GM19468 (cell line): Measurements from ENCODE around the gene PRKACG.
"Not testable (repeated sequence)": the region's sequence is repeated elsewhere in the genome, so short reads cannot be mapped to it uniquely, and the experiment has no call there.

Source experiments
- ATAC-seq: cut with Tn5 transposase; IDR thresholded peaks from one replicate; pipeline ENCODE4 v1.9.1; 2021; ENCODE audit warnings: mild to moderate bottlenecking, moderate library complexity, moderate number of reproducible peaks; ENCODE audit not compliant: unreplicated experiment; ENCODE audit errors: extremely low read depth

Gene PRKACG

GRCh38 chr9:69027355-69028097 is 13.6 kb upstream of the PRKACG start:
- ATAC-seq, result peak; percentile 59

DNA sequence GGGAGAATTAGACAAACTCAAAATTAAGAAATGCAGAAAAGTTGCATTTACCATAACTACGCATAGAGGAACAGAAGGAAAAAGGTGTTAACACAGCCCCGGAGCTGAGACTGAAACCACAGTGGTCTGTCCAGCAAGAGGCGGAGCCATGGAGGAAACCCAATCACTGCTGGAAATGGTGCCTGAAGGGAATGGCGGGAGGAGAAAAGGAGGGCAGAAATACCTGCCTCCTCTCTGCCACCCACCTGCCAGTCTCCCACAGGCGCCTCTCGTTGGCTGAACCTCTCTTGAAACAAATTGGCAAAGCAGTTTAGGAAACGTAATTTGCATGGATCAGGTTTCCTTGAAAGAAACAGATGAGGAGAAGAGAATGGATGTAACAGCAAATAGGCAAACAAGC is 9.7 kb upstream of the PRKACG start:
- ATAC-seq, result no peak

DNA sequence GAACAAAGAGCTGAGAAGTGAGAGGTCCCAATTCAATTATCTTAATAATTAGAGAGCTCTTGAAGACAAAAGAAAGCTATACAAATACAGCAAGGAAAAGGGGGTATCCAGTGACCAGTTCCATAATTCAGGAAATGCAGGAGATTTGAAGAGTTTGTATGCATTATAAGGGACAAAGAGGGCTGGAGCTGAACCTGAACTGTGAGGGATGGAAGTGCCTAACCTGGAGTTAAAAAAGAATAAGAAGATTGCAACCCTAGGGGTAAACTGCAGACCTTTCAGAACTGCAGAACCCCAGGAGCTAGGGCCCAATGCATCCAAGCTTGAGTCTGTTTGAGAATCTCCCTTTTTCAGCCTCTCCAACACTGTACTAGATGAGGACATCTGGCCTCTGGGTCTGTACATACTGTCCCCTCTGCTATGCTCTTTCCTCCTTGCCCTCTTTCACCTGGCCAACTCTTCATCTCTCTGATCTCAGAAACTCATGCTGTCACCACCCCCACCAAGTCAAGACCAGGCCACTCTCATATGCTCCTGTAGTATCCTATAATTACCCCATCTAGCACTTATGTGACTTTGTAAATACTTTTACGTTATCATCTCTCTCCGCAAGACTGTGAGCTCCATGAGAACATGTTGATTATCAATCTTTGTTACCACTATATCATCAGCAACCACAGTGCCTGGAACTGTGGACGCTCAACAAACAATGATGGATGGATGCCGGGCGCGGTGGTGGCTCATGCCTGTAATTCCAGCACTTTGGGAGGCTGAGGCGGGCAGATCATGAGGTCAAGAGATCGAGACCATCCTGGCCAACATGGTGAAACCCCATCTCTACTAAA is 6.6 kb upstream of the PRKACG start:
- no peak for ATAC-seq

GRCh38 chr9:69019808-69020207 is 5.9 kb upstream of the PRKACG start:
- no peak for ATAC-seq

GRCh38 chr9:69018737-69019136 is 4.8 kb upstream of the PRKACG start:
- ATAC-seq, result no peak

GRCh38 chr9:69016191-69017096 is 2.5 kb upstream of the PRKACG start:
- no peak for ATAC-seq

DNA sequence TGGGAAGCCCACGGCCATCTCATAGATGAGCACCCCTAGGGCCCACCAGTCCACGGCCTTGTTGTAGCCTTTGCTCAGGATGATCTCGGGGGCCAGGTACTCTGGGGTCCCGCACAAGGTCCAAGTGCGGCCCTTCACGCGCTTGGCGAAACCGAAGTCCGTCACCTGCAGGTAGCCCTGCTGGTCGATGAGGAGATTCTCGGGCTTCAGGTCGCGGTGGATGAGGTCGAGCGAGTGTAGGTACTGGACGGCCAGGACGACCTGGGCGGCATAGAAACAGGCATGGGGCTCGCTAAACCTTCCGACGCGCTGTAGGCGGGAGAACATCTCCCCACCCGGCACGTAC is 558 bp downstream of the PRKACG start:
- no peak for ATAC-seq

GRCh38 chr9:69012696-69013381 is 1.1 kb downstream of the PRKACG start:
- no peak for ATAC-seq

DNA sequence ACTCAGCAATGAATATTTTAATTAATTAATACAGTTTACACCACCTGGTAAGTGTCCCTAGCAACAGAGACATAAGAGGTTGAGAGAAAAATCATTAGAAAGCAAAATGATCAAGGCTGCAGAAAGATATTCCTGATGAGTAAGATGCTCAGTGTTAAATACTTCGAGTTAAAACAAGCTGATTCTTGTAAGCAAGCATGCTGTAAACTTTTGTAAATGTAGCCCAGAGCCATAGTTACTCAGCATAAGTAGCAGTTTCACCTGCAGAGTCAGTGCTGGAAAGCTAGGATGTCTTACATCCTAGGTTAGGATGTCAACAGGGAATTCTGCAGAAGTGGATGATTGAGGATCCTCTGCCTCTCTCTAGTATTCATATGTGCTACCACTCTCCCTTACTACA is 4.2 kb downstream of the PRKACG start:
- no peak for ATAC-seq

DNA sequence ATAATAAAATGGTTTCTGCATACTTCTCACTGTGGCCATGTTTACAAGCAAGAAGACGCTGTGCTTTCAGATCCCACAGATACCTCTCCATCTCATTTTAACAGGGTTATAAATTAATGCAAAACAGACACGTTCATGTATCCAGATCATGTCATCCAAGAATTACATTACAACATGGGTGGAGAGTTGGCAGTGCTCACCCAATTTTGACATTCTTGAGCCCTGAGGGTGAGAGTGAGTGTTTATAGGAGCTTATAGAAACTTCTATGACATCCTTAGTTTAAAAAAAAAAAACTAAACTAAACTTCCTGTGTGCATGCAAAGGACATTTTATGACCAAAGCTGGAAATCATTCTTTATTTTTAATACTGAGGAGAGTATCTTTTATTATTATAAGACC is 9.1 kb downstream of the PRKACG start:
- ATAC-seq, result no peak

GRCh38 chr9:69003051-69003450 is 10.9 kb downstream of the PRKACG start:
- no peak for ATAC-seq

DNA sequence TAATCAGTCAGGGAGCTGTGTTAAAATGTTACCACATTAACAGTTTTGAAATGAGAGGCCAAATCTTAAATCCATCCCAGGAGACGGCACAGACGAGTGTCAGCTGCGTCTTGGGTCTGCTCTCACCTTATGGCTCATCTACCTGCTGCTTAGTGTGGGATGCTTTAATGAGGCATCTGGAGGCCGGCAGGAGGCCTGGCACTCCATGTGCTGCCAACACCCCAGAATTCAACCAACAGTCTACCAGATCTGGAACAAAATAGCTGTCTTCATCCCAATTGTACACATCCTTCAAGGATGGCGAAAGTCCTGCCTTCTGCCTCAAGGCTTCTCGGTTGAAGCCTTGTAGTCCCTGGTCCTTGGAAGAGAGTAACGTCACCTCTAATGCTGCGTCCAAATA is 12.0 kb downstream of the PRKACG start:
- ATAC-seq, result no peak

GRCh38 chr9:68999393-69000105 is 14.4 kb downstream of the PRKACG start:
- peak; percentile 90 for ATAC-seq

DNA sequence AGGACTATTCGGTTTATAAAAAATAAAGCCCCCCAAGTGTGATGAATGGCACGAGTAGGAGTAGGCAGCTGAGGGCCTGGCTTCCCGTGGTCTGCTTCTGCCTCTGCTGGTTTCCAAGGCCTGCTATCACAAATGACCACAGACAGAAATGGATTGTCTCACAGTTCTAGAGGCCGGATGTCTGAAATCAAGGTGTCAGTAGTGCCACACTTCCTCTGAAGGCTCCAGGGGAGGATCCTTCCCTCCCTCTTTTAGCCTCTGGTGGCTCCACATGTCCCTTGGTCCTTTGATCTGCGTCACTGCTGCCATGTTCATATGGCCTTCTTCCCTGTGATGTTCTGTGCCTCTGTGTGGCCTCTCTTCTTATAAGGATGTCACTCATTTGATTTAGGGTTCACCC is 15.1 kb downstream of the PRKACG start:
- no peak for ATAC-seq

DNA sequence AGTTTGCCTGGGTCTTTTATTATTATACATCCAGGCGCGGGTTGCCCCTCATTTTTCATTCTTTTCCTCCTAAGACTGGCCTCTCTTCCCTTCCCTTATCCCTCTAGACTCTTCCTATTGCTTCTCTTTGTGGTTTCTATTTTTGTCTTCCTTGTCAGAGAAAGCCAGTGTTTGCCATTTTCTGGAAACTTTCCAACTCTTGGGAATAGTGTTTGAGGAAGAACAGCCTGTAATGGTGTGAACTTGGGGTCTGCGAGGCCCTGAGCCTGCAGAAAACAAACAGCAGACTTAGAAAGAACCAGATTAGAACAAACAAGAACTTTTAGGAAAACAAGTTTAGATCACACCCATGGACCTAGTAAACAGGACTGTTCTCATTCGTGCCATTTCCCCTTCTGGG is 15.5 kb downstream of the PRKACG start:
- no peak for ATAC-seq

DNA sequence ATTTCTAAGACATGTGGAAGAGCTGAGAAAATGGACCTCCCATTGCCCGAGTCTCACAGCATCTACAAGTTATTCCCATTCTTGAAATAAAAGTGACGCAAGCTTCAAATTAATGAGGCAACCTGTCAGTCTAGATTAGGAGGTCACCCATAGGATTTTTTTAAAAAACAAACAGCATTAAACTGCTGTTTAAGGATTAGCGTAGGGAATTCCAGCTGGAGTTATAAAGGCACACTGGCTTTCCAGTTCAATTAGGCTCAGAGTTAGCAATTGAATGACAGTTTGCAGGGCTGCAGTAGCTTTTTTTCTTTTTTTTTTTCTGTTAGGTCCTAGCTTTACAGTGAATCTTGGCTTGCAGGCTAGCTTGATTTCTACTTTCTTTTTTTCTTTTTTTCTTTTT is 16.2 kb downstream of the PRKACG start:
- no peak for ATAC-seq

GRCh38 chr9:68996462-68996861 is 17.5 kb downstream of the PRKACG start:
- ATAC-seq, result no peak

- no peak for ATAC-seq
Observed at GRCh38 chr9:68995776-68996175, 18.1 kb downstream of the PRKACG start.

DNA sequence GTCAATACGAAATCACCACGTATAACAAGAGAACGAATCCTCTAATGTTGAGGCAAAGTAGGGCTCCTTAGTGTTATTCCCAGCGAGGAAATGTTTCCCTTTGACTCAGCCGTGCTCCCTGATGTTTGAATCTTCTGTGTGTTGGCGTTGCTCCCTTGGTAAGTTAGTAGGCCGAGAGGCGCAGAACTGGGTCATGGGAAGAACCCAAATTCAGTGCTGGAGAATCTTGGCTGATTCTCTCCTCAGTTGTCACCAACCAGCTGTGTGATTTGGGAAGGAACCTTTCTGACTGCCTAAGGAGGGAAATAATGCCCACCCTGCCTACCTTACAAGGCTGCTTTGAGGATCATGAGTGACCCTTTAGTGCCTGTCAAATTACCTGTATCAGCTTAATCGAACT is 22.5 kb downstream of the PRKACG start:
- no peak for ATAC-seq

DNA sequence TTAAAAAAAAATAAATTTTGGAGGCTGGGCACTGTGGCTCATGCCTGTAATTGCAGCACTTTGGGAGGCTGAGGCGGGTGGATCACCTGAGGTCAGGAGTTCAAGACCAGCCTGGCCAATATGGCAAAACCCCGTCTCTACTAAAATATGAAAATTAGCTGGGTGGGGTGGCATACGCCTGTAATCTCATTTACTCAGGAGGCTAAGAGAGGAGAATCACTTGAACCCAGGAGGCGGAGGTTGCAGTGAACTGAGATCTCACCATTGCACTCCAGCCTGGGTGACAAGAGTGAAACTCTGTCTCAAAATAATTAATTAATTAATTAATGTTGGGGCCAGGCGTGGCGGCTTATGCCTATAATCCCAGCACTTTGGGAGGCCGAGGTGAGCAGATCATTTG is 27.0 kb downstream of the PRKACG start:
- not testable (repeated sequence) for ATAC-seq
